ENCODE measurements around the gene NFKBIB. TPM values are rescaled to one million over a fixed set of nuclear protein-coding genes. Genes with fewer than 3 reads are reported as not detected.

Gene NFKBIB
- total and polyA plus RNA-seq, 2 of the 13 experiments (the other 11 are each of a cell fraction or from before 2014, with no cell fraction given): 8.6 to 14.9 TPM

- TF ChIP-seq, protein P1, sequence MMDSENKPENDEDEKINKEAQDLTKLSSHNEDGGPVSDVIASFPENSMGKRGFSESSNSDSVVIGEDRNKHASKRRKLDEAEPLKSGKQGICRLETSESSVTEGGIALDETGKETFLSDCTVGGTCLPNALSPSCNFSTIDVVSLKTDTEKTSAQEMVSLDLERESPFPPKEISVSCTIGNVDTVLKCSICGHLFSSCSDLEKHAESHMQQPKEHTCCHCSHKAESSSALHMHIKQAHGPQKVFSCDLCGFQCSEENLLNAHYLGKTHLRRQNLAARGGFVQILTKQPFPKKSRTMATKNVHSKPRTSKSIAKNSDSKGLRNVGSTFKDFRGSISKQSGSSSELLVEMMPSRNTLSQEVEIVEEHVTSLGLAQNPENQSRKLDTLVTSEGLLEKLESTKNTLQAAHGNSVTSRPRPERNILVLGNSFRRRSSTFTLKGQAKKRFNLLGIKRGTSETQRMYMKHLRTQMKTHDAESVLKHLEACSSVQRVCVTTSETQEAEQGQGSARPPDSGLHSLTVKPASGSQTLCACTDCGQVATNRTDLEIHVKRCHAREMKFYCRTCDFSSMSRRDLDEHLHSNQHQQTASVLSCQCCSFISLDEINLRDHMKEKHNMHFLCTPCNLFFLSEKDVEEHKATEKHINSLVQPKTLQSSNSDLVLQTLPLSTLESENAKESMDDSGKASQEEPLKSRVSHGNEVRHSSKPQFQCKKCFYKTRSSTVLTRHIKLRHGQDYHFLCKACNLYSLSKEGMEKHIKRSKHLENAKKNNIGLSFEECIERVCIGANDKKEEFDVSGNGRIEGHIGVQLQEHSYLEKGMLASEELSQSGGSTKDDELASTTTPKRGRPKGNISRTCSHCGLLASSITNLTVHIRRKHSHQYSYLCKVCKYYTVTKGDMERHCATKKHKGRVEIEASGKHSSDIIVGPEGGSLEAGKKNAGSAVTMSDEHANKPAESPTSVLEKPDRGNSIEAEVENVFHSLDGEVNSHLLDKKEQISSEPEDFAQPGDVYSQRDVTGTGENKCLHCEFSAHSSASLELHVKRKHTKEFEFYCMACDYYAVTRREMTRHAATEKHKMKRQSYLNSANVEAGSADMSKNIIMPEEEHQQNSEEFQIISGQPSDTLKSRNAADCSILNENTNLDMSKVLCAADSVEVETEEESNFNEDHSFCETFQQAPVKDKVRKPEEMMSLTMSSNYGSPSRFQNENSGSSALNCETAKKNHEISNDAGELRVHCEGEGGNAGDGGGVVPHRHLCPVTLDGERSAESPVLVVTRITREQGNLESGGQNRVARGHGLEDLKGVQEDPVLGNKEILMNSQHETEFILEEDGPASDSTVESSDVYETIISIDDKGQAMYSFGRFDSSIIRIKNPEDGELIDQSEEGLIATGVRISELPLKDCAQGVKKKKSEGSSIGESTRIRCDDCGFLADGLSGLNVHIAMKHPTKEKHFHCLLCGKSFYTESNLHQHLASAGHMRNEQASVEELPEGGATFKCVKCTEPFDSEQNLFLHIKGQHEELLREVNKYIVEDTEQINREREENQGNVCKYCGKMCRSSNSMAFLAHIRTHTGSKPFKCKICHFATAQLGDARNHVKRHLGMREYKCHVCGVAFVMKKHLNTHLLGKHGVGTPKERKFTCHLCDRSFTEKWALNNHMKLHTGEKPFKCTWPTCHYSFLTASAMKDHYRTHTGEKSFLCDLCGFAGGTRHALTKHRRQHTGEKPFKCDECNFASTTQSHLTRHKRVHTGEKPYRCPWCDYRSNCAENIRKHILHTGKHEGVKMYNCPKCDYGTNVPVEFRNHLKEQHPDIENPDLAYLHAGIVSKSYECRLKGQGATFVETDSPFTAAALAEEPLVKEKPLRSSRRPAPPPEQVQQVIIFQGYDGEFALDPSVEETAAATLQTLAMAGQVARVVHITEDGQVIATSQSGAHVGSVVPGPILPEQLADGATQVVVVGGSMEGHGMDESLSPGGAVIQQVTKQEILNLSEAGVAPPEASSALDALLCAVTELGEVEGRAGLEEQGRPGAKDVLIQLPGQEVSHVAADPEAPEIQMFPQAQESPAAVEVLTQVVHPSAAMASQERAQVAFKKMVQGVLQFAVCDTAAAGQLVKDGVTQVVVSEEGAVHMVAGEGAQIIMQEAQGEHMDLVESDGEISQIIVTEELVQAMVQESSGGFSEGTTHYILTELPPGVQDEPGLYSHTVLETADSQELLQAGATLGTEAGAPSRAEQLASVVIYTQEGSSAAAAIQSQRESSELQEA (CRISPR knock-in tag; IDR thresholded peaks at IDR 0.05; ENCODE audit: not compliant biosample characterization): no peak
- TF ChIP-seq TBP (CRISPR knock-in tag; IDR thresholded peaks at IDR 0.05) (no peak), DMAP1 (CRISPR knock-in tag; IDR thresholded peaks at IDR 0.05) (peak; percentile 71; the same call in 1 of the 2 replicates), ZNF678 (CRISPR knock-in tag; IDR thresholded peaks at IDR 0.05) (no peak), GFI1 (CRISPR knock-in tag; IDR thresholded peaks at IDR 0.05; ENCODE audit: borderline replicate concordance) (no peak), KDM3A (CRISPR knock-in tag; IDR thresholded peaks at IDR 0.05; ENCODE audit: low read depth) (no peak), SKI (IDR thresholded peaks at IDR 0.05; ENCODE audit: partially characterized antibody) (no peak), KDM4B (CRISPR knock-in tag; IDR thresholded peaks at IDR 0.05) (no peak), EED (CRISPR knock-in tag; IDR thresholded peaks at IDR 0.05) (no peak), NRL (CRISPR knock-in tag; IDR thresholded peaks at IDR 0.05; ENCODE audit: borderline replicate concordance) (no peak), PAF1 (CRISPR knock-in tag; IDR thresholded peaks at IDR 0.05) (no peak), ATM (IDR thresholded peaks at IDR 0.05; ENCODE audit: borderline replicate concordance) (no peak), SRSF1 (optimal IDR thresholded peaks at IDR 0.05; ENCODE audit: low read depth, low read length) (no peak), NCOA2 (CRISPR knock-in tag; IDR thresholded peaks at IDR 0.05) (no peak), ZNF383 (CRISPR knock-in tag; IDR thresholded peaks at IDR 0.05; ENCODE audit: borderline replicate concordance) (no peak), ZNF451 (CRISPR knock-in tag; IDR thresholded peaks at IDR 0.05) (no peak)
- TF ChIP-seq, protein P2, sequence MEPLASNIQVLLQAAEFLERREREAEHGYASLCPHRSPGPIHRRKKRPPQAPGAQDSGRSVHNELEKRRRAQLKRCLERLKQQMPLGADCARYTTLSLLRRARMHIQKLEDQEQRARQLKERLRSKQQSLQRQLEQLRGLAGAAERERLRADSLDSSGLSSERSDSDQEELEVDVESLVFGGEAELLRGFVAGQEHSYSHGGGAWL (CRISPR knock-in tag; IDR thresholded peaks at IDR 0.05): peak; percentile 21; the same call in 1 of the 2 replicates
- TF ChIP-seq, protein P3, sequence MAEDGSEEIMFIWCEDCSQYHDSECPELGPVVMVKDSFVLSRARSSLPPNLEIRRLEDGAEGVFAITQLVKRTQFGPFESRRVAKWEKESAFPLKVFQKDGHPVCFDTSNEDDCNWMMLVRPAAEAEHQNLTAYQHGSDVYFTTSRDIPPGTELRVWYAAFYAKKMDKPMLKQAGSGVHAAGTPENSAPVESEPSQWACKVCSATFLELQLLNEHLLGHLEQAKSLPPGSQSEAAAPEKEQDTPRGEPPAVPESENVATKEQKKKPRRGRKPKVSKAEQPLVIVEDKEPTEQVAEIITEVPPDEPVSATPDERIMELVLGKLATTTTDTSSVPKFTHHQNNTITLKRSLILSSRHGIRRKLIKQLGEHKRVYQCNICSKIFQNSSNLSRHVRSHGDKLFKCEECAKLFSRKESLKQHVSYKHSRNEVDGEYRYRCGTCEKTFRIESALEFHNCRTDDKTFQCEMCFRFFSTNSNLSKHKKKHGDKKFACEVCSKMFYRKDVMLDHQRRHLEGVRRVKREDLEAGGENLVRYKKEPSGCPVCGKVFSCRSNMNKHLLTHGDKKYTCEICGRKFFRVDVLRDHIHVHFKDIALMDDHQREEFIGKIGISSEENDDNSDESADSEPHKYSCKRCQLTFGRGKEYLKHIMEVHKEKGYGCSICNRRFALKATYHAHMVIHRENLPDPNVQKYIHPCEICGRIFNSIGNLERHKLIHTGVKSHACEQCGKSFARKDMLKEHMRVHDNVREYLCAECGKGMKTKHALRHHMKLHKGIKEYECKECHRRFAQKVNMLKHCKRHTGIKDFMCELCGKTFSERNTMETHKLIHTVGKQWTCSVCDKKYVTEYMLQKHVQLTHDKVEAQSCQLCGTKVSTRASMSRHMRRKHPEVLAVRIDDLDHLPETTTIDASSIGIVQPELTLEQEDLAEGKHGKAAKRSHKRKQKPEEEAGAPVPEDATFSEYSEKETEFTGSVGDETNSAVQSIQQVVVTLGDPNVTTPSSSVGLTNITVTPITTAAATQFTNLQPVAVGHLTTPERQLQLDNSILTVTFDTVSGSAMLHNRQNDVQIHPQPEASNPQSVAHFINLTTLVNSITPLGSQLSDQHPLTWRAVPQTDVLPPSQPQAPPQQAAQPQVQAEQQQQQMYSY (CRISPR knock-in tag; IDR thresholded peaks at IDR 0.05): no peak
Measured at GRCh38 chr19:38930776-38931520, 31.2 kb downstream of the NFKBIB start, which contains the start of gene MRPS12 (continued).
